Heart left ventricle (tissue), 16 donors: ENCODE data around the gene ARHGAP8. TPM values are rescaled to one million over a fixed set of nuclear protein-coding genes. Genes with fewer than 3 reads are reported as not detected.

Source experiments
- ATAC-seq, 4 donors: fragments of 200-7000 bp; cut with Tn5 transposase; one replicate each; pipeline ENCODE4 v1.9.1; 2020 to 2022; ENCODE audit warnings: moderate library complexity in 4 of 4, mild to moderate bottlenecking in 3 of 4, moderate number of reproducible peaks in 1 of 4
- DNase-seq, 5 donors: peaks; one replicate each; pipeline ENCODE4 v3.0.0-alpha.2; 2020
- H3K27ac ChIP-seq, 12 donors: fragments of 200-600 bp; sonication (generic) in 4 of 12; one replicate each; pipeline versions ENCODE4 v1.5.0 to v1.8.0; 2016 to 2022; ENCODE audit warnings: mild to moderate bottlenecking in 2 of 12
- H3K27me3 ChIP-seq, 9 donors: fragments of 200-600 bp; sonication (generic) in 2 of 9; one replicate each; pipeline versions ENCODE4 v1.5.1 to v1.8.0; 2016 to 2022; ENCODE audit warnings: mild to moderate bottlenecking in 3 of 9
- H3K36me3 ChIP-seq, 9 donors: fragments of 200-600 bp; sonication (generic) in 2 of 9; one replicate each; pipeline versions ENCODE4 v1.5.0 to v1.8.0; 2018 to 2022; ENCODE audit warnings: mild to moderate bottlenecking in 2 of 9
- H3K4me1 ChIP-seq, 12 donors: fragments of 200-600 bp; sonication (generic) in 4 of 12; one replicate each; pipeline versions ENCODE4 v1.5.0 to v1.8.0; 2016 to 2022; ENCODE audit warnings: mild to moderate bottlenecking in 3 of 12
- H3K4me3 ChIP-seq, 12 donors: fragments of 200-600 bp; sonication (generic) in 4 of 12; one replicate each; pipeline versions ENCODE4 v1.5.0 to v1.8.0; 2017 to 2022; ENCODE audit warnings: mild to moderate bottlenecking in 9 of 12, moderate library complexity in 4 of 12
- H3K9me3 ChIP-seq, 12 donors: fragments of 200-600 bp; sonication (generic) in 4 of 12; one replicate each; pipeline versions ENCODE4 v1.5.0 to v1.8.0; 2016 to 2022; ENCODE audit warnings: mild to moderate bottlenecking in 1 of 12
- CTCF ChIP-seq, 12 donors: fragments of 200-600 bp; sonication (generic) in 4 of 12; IDR thresholded peaks; one replicate each; pipeline versions ENCODE4 v1.5.0 to v1.8.0; 2018 to 2022; ENCODE audit warnings: antibody characterized with exemption in 12 of 12, mild to moderate bottlenecking in 5 of 12
- POLR2A ChIP-seq, 2 donors: fragments of 450-650 bp; IDR thresholded peaks; one replicate each; pipeline ENCODE4 v1.6.1; 2017; ENCODE audit warnings: antibody characterized with exemption in 2 of 2, mild to moderate bottlenecking in 2 of 2, moderate library complexity in 2 of 2
- WGBS, 4 donors: extraction: QIAGEN DNeasy Blood & Tissue Kit in 2 of 4; methylation state at CpG; one replicate each; pipeline versions ENCODE4 v1.1.5 to v1.1.7; 2013 to 2018; 5-methylcytosine and 5-hydroxymethylcytosine counted together
- intact Hi-C, 10 donors: fragments of 100-400 bp; cut with DNase I; formaldehyde crosslinking; loops; one replicate each; pipeline versions ENCODE4 v1.11.1 to v1.14.2; 2022
- polyA plus RNA-seq, 2 donors: library from polyadenylated mRNA; stranded (reverse); fragments of 200-250 nt; gene quantifications; one replicate each; pipeline ENCODE4 v1.2.3, GENCODE V29; 2013
- total RNA-seq, 9 donors: library from RNA; depleted of rRNA in 2 of 9; stranded (reverse); fragments of >200 nt in 2 of 9; fragmentation: NEBNext Ultra II Directional in 3 of 9; extraction: Animal tissue kit (Norgen Biotek cat#: 25700) in 3 of 9; gene quantifications; one replicate each; pipeline versions ENCODE4 v1.1.0 to v1.2.4, GENCODE V29; 2016 to 2023
- donor health status: ischemic (EF 13 %, LVEDD 7.1; RV severe dilation, severe dysfunction).
- donor health status: healthy with polysubstance abuse.
- donor health status: DM: no; HTN: yes; CAD: no.
- donor health status: DM: no; HTN: no; CAD: no.
- donor health status: ischemic (EF 25% LVEDD 6.9; RV normal size, moderate dysfunction).
- donor health status: ischemic (EF 25% LVEDD 5.7; RV mildly dilated, moderate dysfunction).
- donor health status: healthy.
- donor health status: DM: yes; HTN: yes; CAD: no.
- donor health status: ischemic (EF 35%, LVEDD 5.7; RV mildly dilated, moderate dysfunction).
- donor health status: nonischemic (EF 11% LVEDD 7.7; RV severe dilation, severe dysfunction).
- donor health status: DM: yes; HTN: yes; CAD: no.
- donor health status: PGD.
- donor health status: ischemic (EF 29% LVEDD 5.4; RV normal size, mild dysfunction).
- donor health status: nonischemic (EF 23%, LVEDD 6.1; RV moderate dilation, normal function).

ARHGAP8 gene
- total and polyA plus RNA-seq, 11 donors, result 0.08 to 1.3 (median 0.23) TPM; not detected in 7

DNA sequence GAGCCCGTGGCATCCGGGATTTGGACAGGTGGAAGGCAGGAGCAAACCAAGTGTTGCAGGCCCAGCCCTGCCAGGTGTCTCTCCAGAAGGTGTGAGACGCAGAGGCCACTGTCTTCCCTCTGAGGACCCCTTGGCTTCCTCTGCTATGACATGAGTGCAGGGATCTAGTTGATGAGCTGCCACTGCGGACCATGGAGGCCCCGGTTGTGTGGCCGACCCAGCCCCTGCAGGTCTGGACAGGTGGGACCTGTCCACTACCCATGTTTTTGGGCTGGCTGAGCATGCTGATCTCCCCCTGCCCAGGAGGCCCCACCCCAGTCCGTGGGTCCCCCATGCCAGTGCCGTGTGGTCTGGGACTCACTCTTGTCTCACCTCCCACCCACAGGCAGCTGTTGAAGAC, 27.5 kb upstream of the ARHGAP8 start:
- Histone ChIP-seq H3K9me3 (no peaks in the 10 kb centered on the region), H3K4me1 (peaks cover 0 to 15% (median 10%) of the 10 kb centered on the region in 12 donors), H3K4me3 (no peak overlapping the region), H3K27me3 (no peaks in the 10 kb centered on the region), H3K36me3 (peaks cover 0 to 3% (median 0%) of the 10 kb centered on the region in 9 donors), H3K27ac (no peak overlapping the region)
- ATAC-seq (no peak), DNase-seq (peak in 1 of 5 donors; percentile 24)
- TF ChIP-seq POLR2A (IDR thresholded peaks at IDR 0.05), result no peak
- TF ChIP-seq CTCF (IDR thresholded peaks at IDR 0.05), result no peak
- intact Hi-C loops, result no loop called here
- 87 to 94% (median 89%) methylated on average over 6 to 8 of the region's 8 CpGs for WGBS, 4 donors

DNA sequence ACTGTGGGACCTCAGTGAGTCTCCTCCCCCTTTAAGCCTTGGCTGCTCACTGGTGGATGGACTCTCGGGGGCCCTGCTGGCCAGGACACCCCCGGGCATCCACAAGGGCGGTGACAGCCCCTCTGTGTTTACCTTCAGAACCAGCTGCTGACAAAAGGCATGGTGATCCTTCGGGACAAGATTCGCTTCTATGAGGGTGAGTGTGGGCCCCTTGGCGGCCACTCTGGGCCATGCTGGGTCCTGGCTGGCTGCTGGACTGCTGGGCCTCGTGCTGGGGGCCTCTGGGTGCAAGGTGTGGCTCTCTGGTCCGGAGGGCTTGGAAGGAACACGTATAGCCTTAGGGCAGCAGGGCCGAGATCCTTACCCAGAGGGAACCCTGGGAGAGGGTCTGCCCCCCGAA, 25.9 kb upstream of the ARHGAP8 start:
- no peaks in the 10 kb centered on the region for H3K9me3 ChIP-seq
- intact Hi-C loops, result no loop called here
- no peak for TF ChIP-seq POLR2A (IDR thresholded peaks at IDR 0.05)
- no peak for TF ChIP-seq CTCF (IDR thresholded peaks at IDR 0.05)
- H3K4me3 ChIP-seq, result no peak overlapping the region
- ATAC-seq (no peak), DNase-seq (peak in 1 of 5 donors; percentile 10)
- no peak overlapping the region for H3K27ac ChIP-seq
- peaks cover 0 to 20% (median 12%) of the 10 kb centered on the region in 12 donors for H3K4me1 ChIP-seq
- WGBS, 4 donors, result 94 to 97% (median 96%) methylated on average over 7 to 11 of the region's 11 CpGs
- no peaks in the 10 kb centered on the region for H3K27me3 ChIP-seq
- H3K36me3 ChIP-seq, result peaks cover 0 to 3% (median 0%) of the 10 kb centered on the region in 9 donors

DNA sequence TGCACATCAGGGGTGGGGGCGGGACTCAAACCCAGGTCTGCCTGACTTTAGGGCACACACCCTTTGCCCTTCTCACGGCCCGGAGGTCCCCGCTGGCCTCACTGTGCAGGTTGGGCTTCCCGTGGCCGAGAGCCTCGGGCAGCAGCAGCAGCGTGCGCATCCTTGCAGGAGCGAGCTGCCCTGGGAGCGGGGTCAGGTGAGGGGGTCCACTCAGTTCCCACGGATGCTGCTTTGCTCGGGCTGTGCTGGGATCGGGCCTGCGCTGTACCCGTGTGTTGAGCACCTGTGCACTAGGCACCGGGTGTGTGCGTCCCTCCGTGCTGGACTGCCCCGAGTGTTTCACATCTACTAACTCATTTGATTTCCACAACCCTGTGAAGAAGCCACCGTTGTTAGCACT, 25.2 kb upstream of the ARHGAP8 start:
- no peaks in the 10 kb centered on the region for H3K9me3 ChIP-seq
- ATAC-seq, result no peak
- H3K4me1 ChIP-seq, result peaks cover 0 to 20% (median 12%) of the 10 kb centered on the region in 12 donors
- no peak overlapping the region for H3K4me3 ChIP-seq
- H3K36me3 ChIP-seq, result peaks cover 0 to 3% (median 0%) of the 10 kb centered on the region in 9 donors
- no peak overlapping the region for H3K27ac ChIP-seq
- WGBS, 4 donors, result 94 to 97% (median 95%) methylated on average over 12 to 21 of the region's 21 CpGs
- no peaks in the 10 kb centered on the region for H3K27me3 ChIP-seq
- no peak for TF ChIP-seq POLR2A (IDR thresholded peaks at IDR 0.05)
- no peak for TF ChIP-seq CTCF (IDR thresholded peaks at IDR 0.05)
- intact Hi-C loops, result no loop called here
- peak in 1 of 5 donors; percentile 17 for DNase-seq

DNA sequence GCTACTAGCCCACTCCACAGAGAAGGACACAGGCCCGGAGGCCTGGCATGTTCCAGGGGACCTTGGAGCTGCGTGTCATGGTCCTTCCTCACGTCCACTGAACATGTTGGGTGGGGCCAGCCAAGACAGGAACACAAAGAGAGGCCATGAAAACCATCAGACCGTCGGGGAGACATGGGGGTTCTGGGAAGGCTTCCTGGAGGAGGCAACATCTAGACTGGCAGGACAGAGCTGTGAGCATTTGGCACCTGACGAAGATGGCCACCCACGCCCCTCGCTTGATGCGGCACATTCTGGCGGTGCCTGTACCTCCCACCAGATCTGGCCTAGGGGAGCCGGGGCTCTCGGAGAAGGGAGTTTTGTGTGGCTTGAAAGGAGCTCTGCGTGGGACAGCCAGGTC, 24.7 kb upstream of the ARHGAP8 start:
- 84 to 91% (median 87%) methylated on average over 11 to 13 of the region's 13 CpGs for WGBS, 4 donors
- Histone ChIP-seq H3K9me3 (no peaks in the 10 kb centered on the region), H3K27me3 (no peaks in the 10 kb centered on the region), H3K4me1 (peaks cover 0 to 20% (median 12%) of the 10 kb centered on the region in 12 donors), H3K4me3 (no peak overlapping the region), H3K27ac (no peak overlapping the region), H3K36me3 (peaks cover 0 to 3% (median 0%) of the 10 kb centered on the region in 9 donors)
- no peak for ATAC-seq
- no peak for TF ChIP-seq CTCF (IDR thresholded peaks at IDR 0.05)
- no peak for TF ChIP-seq POLR2A (IDR thresholded peaks at IDR 0.05)
- DNase-seq, result peak in 1 of 5 donors; percentile 12
- intact Hi-C loops, result no loop called here
